HCT116 (cell line): ENCODE measurements around the gene OR6K2. TPM values are rescaled to one million over a fixed set of nuclear protein-coding genes. Genes with fewer than 3 reads are reported as not detected.
"Not testable (repeated sequence)": the region's sequence is repeated elsewhere in the genome, so short reads cannot be mapped to it uniquely, and the experiment has no call there.

Experiments
- ATAC-seq: fragments of 200-7000 bp; cut with Tn5 transposase; 2 replicates; pipeline ENCODE4 v1.9.1; 2020; ENCODE audit warnings: mild to moderate bottlenecking, moderate library complexity
- BruUV-seq: library from RNA; stranded (reverse); fragments of 400-500 nt; replicated peaks from 2 replicates; lab custom pipeline; 2021; lab: Mats Ljungman, UMichigan
- CTCF ChIA-PET: fragments of 300-600 bp; sonication (Branson Sonifier 250); formaldehyde crosslinking; loops from one replicate; lab custom pipeline; 2021; ENCODE audit warnings: antibody characterized with exemption; lab: Charles Lee
- POLR2A ChIA-PET: fragments of 300-600, 350-600 bp; sonication (Branson Sonifier 250); formaldehyde crosslinking; loops from one replicate; lab custom pipeline; 2021; ENCODE audit warnings: antibody characterized with exemption; lab: Charles Lee
- RAD21 ChIA-PET, 2 experiments: fragments of 300-600 bp; sonication (Branson Sonifier 250); formaldehyde crosslinking; loops; one replicate each; lab custom pipeline; 2023; ENCODE audit warnings: low total read pairs in 2 of 2; ENCODE audit not compliant: uncharacterized antibody in 2 of 2, unreplicated experiment in 2 of 2, low non-redundant PET in 1 of 2; lab: Charles Lee
- DNase-seq: peaks from one replicate; pipeline ENCODE4 v3.0.0-alpha.2; 2010; ENCODE audit warnings: low read depth, low spot score
- H2AFZ ChIP-seq: fragments of 200-600 bp; shearing (Covaris generic), sonication (generic); 2 replicates; pipeline ENCODE4 v1.6.1; 2017; ENCODE audit warnings: low read depth, mixed run types, mixed read lengths, antibody characterized with exemption, low read length; ENCODE audit not compliant: poor library complexity, severe bottlenecking
- H3K27ac ChIP-seq: 2 replicates; pipeline ENCODE4 v1.5.1; 2012; ENCODE audit warnings: low read depth, low read length
- H3K27me3 ChIP-seq: fragments of 200-600 bp; sonication (generic); 2 replicates; pipeline ENCODE4 v1.6.1; 2016; ENCODE audit warnings: mixed run types, low read length, mixed read lengths; ENCODE audit not compliant: insufficient read depth
- H3K36me3 ChIP-seq, 2 experiments: fragments of 200-500 bp in 1 of 2; fragments of 200-600 bp in 1 of 2; sonication (Bioruptor generic) in 1 of 2; sonication (generic) in 1 of 2; 2 replicates each; pipeline versions ENCODE4 v1.5.1 to v1.6.1; 2014 to 2016; ENCODE audit warnings: low read length in 2 of 2, inconsistent platforms in 1 of 2, mixed read lengths in 1 of 2, mixed run types in 1 of 2; ENCODE audit not compliant: insufficient read depth in 2 of 2, control insufficient read depth in 1 of 2
- H3K4me1 ChIP-seq, 2 experiments: fragments of 200-600 bp in 1 of 2; sonication (generic) in 1 of 2; 2 replicates each; pipeline versions ENCODE4 v1.5.1 to v1.6.1; 2012 to 2017; ENCODE audit warnings: low read length in 2 of 2, inconsistent platforms in 1 of 2, mild to moderate bottlenecking in 1 of 2, mixed read lengths in 1 of 2, mixed run types in 1 of 2, moderate library complexity in 1 of 2; ENCODE audit not compliant: insufficient read depth in 2 of 2, control insufficient read depth in 1 of 2
- H3K4me2 ChIP-seq: fragments of 200-600 bp; sonication (generic); 2 replicates; pipeline ENCODE4 v1.6.1; 2017; ENCODE audit warnings: mixed run types, low read length, mixed read lengths
- H3K4me3 ChIP-seq, 2 experiments: fragments of 200-600 bp in 1 of 2; sonication (generic) in 1 of 2; replicated peaks in 1 of 2; 2 replicates each; pipeline ENCODE4 v1.5.1; 2011 to 2016; ENCODE audit warnings: low read length in 2 of 2, control low read depth in 1 of 2, low read depth in 1 of 2, mild to moderate bottlenecking in 1 of 2, mixed read lengths in 1 of 2, mixed run types in 1 of 2
- H3K79me2 ChIP-seq: fragments of 200-600 bp; sonication (generic); 2 replicates; pipeline ENCODE4 v1.6.1; 2017; ENCODE audit warnings: mild to moderate bottlenecking, mixed run types, low read length, moderate library complexity, mixed read lengths; ENCODE audit not compliant: insufficient read depth
- H3K9ac ChIP-seq: fragments of 200-600 bp; sonication (generic); 2 replicates; pipeline ENCODE4 v1.6.1; 2016; ENCODE audit warnings: low read length, mixed read lengths
- H3K9me2 ChIP-seq: fragments of 200-600 bp; sonication (generic), shearing (Covaris generic); 2 replicates; pipeline ENCODE4 v1.6.1; 2017; ENCODE audit warnings: mixed run types, mild to moderate bottlenecking, moderate library complexity; ENCODE audit not compliant: insufficient read depth
- H3K9me3 ChIP-seq, 2 experiments: fragments of 200-500 bp in 1 of 2; fragments of 200-600 bp in 1 of 2; sonication (Bioruptor generic) in 1 of 2; sonication (generic) in 1 of 2; 2 replicates each; pipeline ENCODE4 v1.6.1; 2014 to 2017; ENCODE audit warnings: low read length in 2 of 2, mixed read lengths in 2 of 2, inconsistent platforms in 1 of 2, low read depth in 1 of 2, mild to moderate bottlenecking in 1 of 2, mixed run types in 1 of 2, moderate library complexity in 1 of 2; ENCODE audit not compliant: control insufficient read depth in 1 of 2, insufficient read depth in 1 of 2
- H4K20me1 ChIP-seq: fragments of 200-600 bp; sonication (generic), shearing (Covaris generic); 2 replicates; pipeline ENCODE4 v1.6.1; 2017; ENCODE audit warnings: mixed run types, mild to moderate bottlenecking, moderate library complexity; ENCODE audit not compliant: insufficient read depth
- ATF3 ChIP-seq: IDR thresholded peaks from 2 replicates; pipeline ENCODE4 v1.6.1; 2012
- CEBPB ChIP-seq: IDR thresholded peaks from 2 replicates; pipeline ENCODE4 v1.6.1; 2012; ENCODE audit warnings: low read depth
- EZH2 ChIP-seq: fragments of 200-600 bp; sonication (generic); IDR thresholded peaks from 2 replicates; pipeline ENCODE4 v1.6.1; 2017; ENCODE audit warnings: antibody characterized with exemption, mixed run types
- EZH2phosphoT487 ChIP-seq: fragments of 200-600 bp; IDR thresholded peaks from 2 replicates; pipeline ENCODE4 v1.6.1; 2018; ENCODE audit warnings: antibody characterized with exemption, borderline replicate concordance
- FOSL1 ChIP-seq: IDR thresholded peaks from 2 replicates; pipeline ENCODE4 v1.6.1; 2012; ENCODE audit warnings: low read depth
- MAX ChIP-seq: IDR thresholded peaks from 2 replicates; pipeline ENCODE4 v1.6.1; 2012
- POLR2AphosphoS5 ChIP-seq: IDR thresholded peaks from 2 replicates; pipeline ENCODE4 v1.6.1; 2011; ENCODE audit warnings: mild to moderate bottlenecking, low read depth, low read length, moderate library complexity
- RAD21 ChIP-seq: IDR thresholded peaks from 2 replicates; pipeline ENCODE4 v1.6.1; 2012; ENCODE audit warnings: low read depth, mild to moderate bottlenecking
- SIN3A ChIP-seq: IDR thresholded peaks from 2 replicates; pipeline ENCODE4 v1.6.1; 2012; ENCODE audit warnings: low read depth
- SP1 ChIP-seq: IDR thresholded peaks from 2 replicates; pipeline ENCODE4 v1.6.1; 2012; ENCODE audit warnings: low read depth
- SRF ChIP-seq: IDR thresholded peaks from 2 replicates; pipeline ENCODE4 v1.6.1; 2012; ENCODE audit warnings: low read depth
- TCF7L2 ChIP-seq: IDR thresholded peaks from 2 replicates; pipeline ENCODE4 v1.7.0; 2011; ENCODE audit warnings: borderline replicate concordance, inconsistent platforms; ENCODE audit not compliant: insufficient read depth, insufficient read length; ENCODE audit errors: extremely low read depth
- ZBTB33 ChIP-seq: IDR thresholded peaks from 2 replicates; pipeline ENCODE4 v1.6.1; 2011; ENCODE audit warnings: mild to moderate bottlenecking, low read length, moderate library complexity; ENCODE audit not compliant: insufficient replicate concordance; ENCODE audit errors: extremely low read depth
- ZNF274 ChIP-seq: fragments of 200-500 bp; sonication (Bioruptor generic); IDR thresholded peaks from 2 replicates; pipeline ENCODE4 v1.6.1; 2014; ENCODE audit warnings: mild to moderate bottlenecking, low read depth, low read length, inconsistent platforms
- intact Hi-C: fragments of 100-400 bp; cut with micrococcal nuclease; formaldehyde crosslinking; loops from 2 replicates; pipeline ENCODE4 v1.10.0; 2022
- total RNA-seq: library from RNA; stranded (reverse); gene quantifications from one replicate; pipeline ENCODE4 v1.2.1, GENCODE V29; 2021; ENCODE audit not compliant: unreplicated experiment

Gene OR6K2
- total RNA-seq, 1 experiment from 2014 or later = not detected

GRCh38 chr1:158689110-158689509 lies 11.3 kb downstream of the OR6K2 start (continued):
- TF ChIP-seq EZH2phosphoT487 (no peak), SRF (no peak), FOSL1 (no peak), SIN3A (no peak)
- TF ChIP-seq, all 23 proteins: peak for 0

GRCh38 chr1:158688343-158688742 lies 12.1 kb downstream of the OR6K2 start:
- RAD21 ChIA-PET, intact Hi-C loops, DNase-seq, H3K27me3 ChIP-seq, H3K9ac ChIP-seq, H3K4me3 ChIP-seq, H4K20me1 ChIP-seq, H3K27ac ChIP-seq, H3K4me1 ChIP-seq, BruUV-seq, H3K4me2 ChIP-seq, H3K79me2 ChIP-seq, ATAC-seq, CTCF ChIA-PET, H3K9me2 ChIP-seq, POLR2A ChIA-PET, H3K36me3 ChIP-seq, H3K9me3 ChIP-seq, H2AFZ ChIP-seq: not testable (repeated sequence)

- intact Hi-C loops = no loop called here
- ChIA-PET CTCF (no interaction called here), POLR2A (no interaction called here), RAD21 (no interaction called here)
- ATAC-seq = no peak
- no TSS peak for BruUV-seq
- no peak overlapping the region for H2AFZ ChIP-seq
- no peaks in the 10 kb centered on the region for H3K9me3 ChIP-seq
- no peak for DNase-seq
- H3K4me1 ChIP-seq = no peaks in the 10 kb centered on the region
- H3K9ac ChIP-seq = no peak overlapping the region
- H3K79me2 ChIP-seq = no peaks in the 10 kb centered on the region
- no peak overlapping the region for H3K4me2 ChIP-seq
- no peak for TF ChIP-seq TCF7L2
- TF ChIP-seq POLR2AphosphoS5 = no peak
- no peak for TF ChIP-seq RAD21
- TF ChIP-seq ATF3 = no peak
- TF ChIP-seq SP1 = no peak
- no peak for TF ChIP-seq CEBPB
- TF ChIP-seq SIN3A = no peak
- no peak for TF ChIP-seq SRF
- TF ChIP-seq EZH2 = no peak
- TF ChIP-seq ZNF274 = no peak
- TF ChIP-seq MAX = no peak
- no peak for TF ChIP-seq ZBTB33
- H3K4me3 ChIP-seq = no peak overlapping the region
- no peak overlapping the region for H3K27ac ChIP-seq
- H4K20me1 ChIP-seq = no peaks in the 10 kb centered on the region
- no peaks in the 10 kb centered on the region for H3K9me2 ChIP-seq
- H3K27me3 ChIP-seq = no peaks in the 10 kb centered on the region
- no peaks in the 10 kb centered on the region for H3K36me3 ChIP-seq
These were observed 13.4 kb downstream of the OR6K2 start for GRCh38 chr1:158687037-158687436.
